HL-60/S4 treated with phorbol 12-myristate 13-acetate at 8.2 ng/mL for 4 days and 3 days (cell line): Measurements from ENCODE around the gene LRRC4C.
"Not testable (repeated sequence)": the region's sequence is repeated elsewhere in the genome, so short reads cannot be mapped to it uniquely, and the experiment has no call there.

Experiments
- in situ Hi-C: fragments of 300-500 bp; cut with MboI; formaldehyde crosslinking; loops from 2 replicates; pipeline ENCODE4 v1.15.0; 2022; ENCODE audit warnings: low sequenced_read_pairs

Gene LRRC4C

GRCh38 chr11:40567392-40567791, 892.1 kb downstream of the LRRC4C start:
- in situ Hi-C loops, result no loop called here

- in situ Hi-C loops, result no loop called here
Measured at GRCh38 chr11:40544162-40544561, 915.3 kb downstream of the LRRC4C start.

- in situ Hi-C loops, result no loop called here
Measured at GRCh38 chr11:40542821-40543220, 916.6 kb downstream of the LRRC4C start.

GRCh38 chr11:40537734-40538133, 921.7 kb downstream of the LRRC4C start:
- in situ Hi-C loops, result no loop called here

GRCh38 chr11:40522080-40522479, 937.4 kb downstream of the LRRC4C start:
- in situ Hi-C loops, result not testable (repeated sequence)

- in situ Hi-C loops, result no loop called here
Measured at GRCh38 chr11:40517122-40517521, 942.3 kb downstream of the LRRC4C start.

GRCh38 chr11:40514124-40514523, 945.3 kb downstream of the LRRC4C start:
- in situ Hi-C loops, result no loop called here

- in situ Hi-C loops, result no loop called here
Measured at GRCh38 chr11:40513281-40513680, 946.2 kb downstream of the LRRC4C start.

GRCh38 chr11:40508303-40508702, 951.1 kb downstream of the LRRC4C start:
- in situ Hi-C loops, result no loop called here

- in situ Hi-C loops, result no loop called here
Measured at GRCh38 chr11:40506226-40506625, 953.2 kb downstream of the LRRC4C start.

GRCh38 chr11:40491341-40491740, 968.1 kb downstream of the LRRC4C start:
- in situ Hi-C loops, result no loop called here

GRCh38 chr11:40467771-40468170, 991.7 kb downstream of the LRRC4C start:
- in situ Hi-C loops, result no loop called here

GRCh38 chr11:40445391-40445790, 1014.1 kb downstream of the LRRC4C start:
- in situ Hi-C loops, result no loop called here

- in situ Hi-C loops, result no loop called here
Measured at GRCh38 chr11:40444151-40444550, 1015.3 kb downstream of the LRRC4C start.

- in situ Hi-C loops, result no loop called here
Measured at GRCh38 chr11:40435344-40435743, 1024.1 kb downstream of the LRRC4C start.

GRCh38 chr11:40434926-40435325, 1024.5 kb downstream of the LRRC4C start:
- in situ Hi-C loops, result no loop called here

GRCh38 chr11:40432358-40432757, 1027.1 kb downstream of the LRRC4C start:
- in situ Hi-C loops, result no loop called here

- in situ Hi-C loops, result no loop called here
Measured at GRCh38 chr11:40425168-40425567, 1034.3 kb downstream of the LRRC4C start.

- in situ Hi-C loops, result no loop called here
Measured at GRCh38 chr11:40421208-40421981, 1038.1 kb downstream of the LRRC4C start.

GRCh38 chr11:40417627-40418026, 1041.8 kb downstream of the LRRC4C start:
- in situ Hi-C loops, result no loop called here

GRCh38 chr11:40407355-40407754, 1052.1 kb downstream of the LRRC4C start:
- in situ Hi-C loops, result no loop called here

- in situ Hi-C loops, result no loop called here
Measured at GRCh38 chr11:40405614-40406013, 1053.8 kb downstream of the LRRC4C start.

GRCh38 chr11:40403321-40403720, 1056.1 kb downstream of the LRRC4C start:
- in situ Hi-C loops, result no loop called here
